A549 treated with AZD9567 at 1 μM for 4 hours (cell line): ENCODE data around the gene KCNK15. TPM values are rescaled to one million over a fixed set of nuclear protein-coding genes. Genes with fewer than 3 reads are reported as not detected.

Experiments used
- total RNA-seq: library from RNA; stranded (reverse); fragments of 200-300 nt; extraction: Qiagen RNA extraction; gene quantifications from 5 replicates; pipeline ENCODE4 v1.2.3, GENCODE V29; 2022; ENCODE audit not compliant: insufficient read depth

KCNK15 gene
- total RNA-seq, result 0.52 to 0.64 TPM (median 0.59 TPM) in 4 of 5 replicates, not detected in the other

DNA sequence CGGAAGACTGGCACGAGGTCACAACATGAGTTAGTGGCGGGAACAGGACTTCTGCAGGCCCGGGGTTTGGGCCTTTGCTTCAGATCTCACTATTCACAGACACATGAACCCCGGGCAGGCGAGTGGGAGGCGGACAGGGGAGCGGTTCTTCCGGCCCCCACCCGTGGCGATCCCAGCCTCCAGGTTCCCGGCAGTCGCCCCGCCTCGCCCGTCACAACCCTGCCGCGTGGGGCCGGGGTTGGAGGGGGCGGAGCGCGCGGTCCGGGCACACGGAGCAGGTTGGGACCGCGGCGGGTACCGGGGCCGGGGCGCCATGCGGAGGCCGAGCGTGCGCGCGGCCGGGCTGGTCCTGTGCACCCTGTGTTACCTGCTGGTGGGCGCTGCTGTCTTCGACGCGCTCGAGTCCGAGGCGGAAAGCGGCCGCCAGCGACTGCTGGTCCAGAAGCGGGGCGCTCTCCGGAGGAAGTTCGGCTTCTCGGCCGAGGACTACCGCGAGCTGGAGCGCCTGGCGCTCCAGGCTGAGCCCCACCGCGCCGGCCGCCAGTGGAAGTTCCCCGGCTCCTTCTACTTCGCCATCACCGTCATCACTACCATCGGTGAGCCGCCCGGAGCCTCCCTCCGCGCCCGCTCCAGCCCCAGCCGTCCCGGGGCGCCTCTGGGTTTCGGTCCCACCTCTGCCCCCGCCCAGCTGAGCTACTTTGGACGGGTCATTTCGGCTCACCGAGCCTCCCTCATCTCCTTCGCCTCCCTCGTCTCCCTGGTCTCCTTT is at the start of gene KCNK15:
KCNK15 (plus strand) TSS at position 268 of the 769 bp plus-strand sequence; CDS start at position 314, 46 bp downstream.

DNA sequence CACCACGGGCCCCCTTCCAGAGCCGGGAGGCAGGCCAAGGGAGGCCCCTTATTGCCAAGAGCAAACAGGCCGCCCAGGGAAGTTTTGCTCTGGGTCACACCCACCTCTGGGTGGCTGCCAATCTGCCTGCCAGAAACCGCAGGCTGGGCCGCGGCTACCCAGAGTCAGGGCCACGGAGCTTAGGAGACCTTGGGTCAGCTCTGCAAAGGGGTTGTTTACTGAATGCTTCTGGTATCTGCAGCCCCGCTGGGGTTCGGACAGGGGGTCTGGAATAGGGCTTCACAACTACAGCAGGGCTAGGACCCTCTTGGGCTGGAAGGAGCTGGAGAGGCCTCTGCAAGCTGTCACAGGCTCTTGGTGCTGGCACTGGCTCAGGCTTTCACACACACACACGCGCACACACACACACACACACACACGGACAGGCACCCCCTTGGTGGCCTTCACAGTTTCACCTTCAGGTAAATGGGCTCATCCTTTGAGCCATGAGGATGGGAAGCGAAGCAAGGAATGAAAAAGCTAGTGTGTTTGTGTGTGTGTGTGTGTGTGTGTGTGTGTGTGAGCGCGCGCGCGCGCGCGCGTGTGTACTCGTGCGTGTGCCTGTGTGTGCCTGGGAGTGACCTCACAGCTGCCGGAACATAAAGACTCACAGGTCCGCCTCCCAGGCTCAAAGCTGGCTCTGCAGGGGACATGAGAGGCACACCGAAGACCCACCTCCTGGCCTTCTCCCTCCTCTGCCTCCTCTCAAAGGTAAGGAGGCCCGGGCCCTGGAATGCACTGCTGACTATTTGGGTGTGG is 30.8 kb upstream of the KCNK15 start, which contains the start of gene CCN5:
CCN5 (plus strand) TSS at position 669 of the 798 bp plus-strand sequence; CDS start at position 691, 22 bp downstream.

Other genes with a start within 250 kb of the KCNK15 start
- gene SERINC3, start 223.8 kb upstream of the KCNK15 start, total RNA-seq, result 75.5 to 89.7 TPM (median 83.2 TPM) in 5 replicates
- gene PKIG, start 163.3 kb upstream of the KCNK15 start, total RNA-seq, result 32.4 to 38.8 TPM (median 35.9 TPM) in 5 replicates
- gene ADA, start 94.2 kb upstream of the KCNK15 start, total RNA-seq, result 52.6 to 64.4 TPM (median 54.3 TPM) in 5 replicates
- 28.4 to 39.1 TPM (median 29.6 TPM) in 5 replicates for gene CCN5, start 30.5 kb upstream of the KCNK15 start, total RNA-seq
- gene RIMS4, start 64.7 kb downstream of the KCNK15 start, total RNA-seq, result 0.60 to 1.7 TPM (median 1.6 TPM) in 5 replicates
- gene YWHAB, start 139.8 kb downstream of the KCNK15 start, total RNA-seq, result 184 to 225 TPM (median 188 TPM) in 5 replicates
- 8.9 to 20.7 TPM (median 19.7 TPM) in 5 replicates for gene PABPC1L, start 164.2 kb downstream of the KCNK15 start, total RNA-seq
- gene TOMM34, start 214.5 kb downstream of the KCNK15 start, total RNA-seq, result 39.4 to 46.1 TPM (median 40.5 TPM) in 5 replicates
- 13.6 to 16.4 TPM (median 14.6 TPM) in 5 replicates for gene STK4, start 220.6 kb downstream of the KCNK15 start, total RNA-seq